ENCODE measurements around the gene PPP1R15B.

PPP1R15B gene

GRCh38 chr1:204396015-204396583 lies 15.5 kb downstream of the PPP1R15B start:
- DNase-seq, result no peak

GRCh38 chr1:204391629-204392028 lies 20.0 kb downstream of the PPP1R15B start:
- no peak for DNase-seq

- no peak for DNase-seq
These were observed 20.7 kb downstream of the PPP1R15B start for GRCh38 chr1:204390751-204391466.

GRCh38 chr1:204385727-204386126 lies 25.9 kb downstream of the PPP1R15B start:
- DNase-seq, result no peak

GRCh38 chr1:204384636-204385352 lies 26.8 kb downstream of the PPP1R15B start:
- DNase-seq, result peak; percentile 84

GRCh38 chr1:204383163-204383904 lies 28.3 kb downstream of the PPP1R15B start:
- DNase-seq, result no peak

- no peak for DNase-seq
These were observed 28.9 kb downstream of the PPP1R15B start for GRCh38 chr1:204382714-204383083.

GRCh38 chr1:204380293-204380831 lies 31.3 kb downstream of the PPP1R15B start:
- no peak for DNase-seq

- DNase-seq, result no peak
These were observed 33.6 kb downstream of the PPP1R15B start for GRCh38 chr1:204377800-204378668.

GRCh38 chr1:204376919-204377799 lies 34.5 kb downstream of the PPP1R15B start:
- DNase-seq, result no peak

- DNase-seq, result no peak
These were observed 35.2 kb downstream of the PPP1R15B start for GRCh38 chr1:204376465-204376864.

GRCh38 chr1:204373911-204374310 lies 37.7 kb downstream of the PPP1R15B start:
- DNase-seq, result no peak

- DNase-seq, result no peak
These were observed 41.4 kb downstream of the PPP1R15B start for GRCh38 chr1:204370176-204370575.

GRCh38 chr1:204368996-204369726 lies 42.5 kb downstream of the PPP1R15B start:
- no peak for DNase-seq

GRCh38 chr1:204367956-204368355 lies 43.7 kb downstream of the PPP1R15B start:
- no peak for DNase-seq

- DNase-seq, result no peak
These were observed 44.3 kb downstream of the PPP1R15B start for GRCh38 chr1:204367193-204367858.

GRCh38 chr1:204366759-204367158 lies 44.9 kb downstream of the PPP1R15B start:
- no peak for DNase-seq

GRCh38 chr1:204363335-204364114 lies 48.1 kb downstream of the PPP1R15B start:
- peak; percentile 45 for DNase-seq

- no peak for DNase-seq
These were observed 48.7 kb downstream of the PPP1R15B start for GRCh38 chr1:204362984-204363334.
